GM12874 (cell line): ENCODE results near the gene LRRK2.

Source experiments
- CTCF ChIP-seq: IDR thresholded peaks from 2 replicates; pipeline ENCODE4 v1.5.1; 2011; ENCODE audit warnings: low read depth, mild to moderate bottlenecking, control low read depth, low read length, moderate library complexity; ENCODE audit not compliant: insufficient read depth

LRRK2 gene

GRCh38 chr12:40238979-40239378 is 14.2 kb downstream of the LRRK2 start:
- TF ChIP-seq CTCF: no peak

- TF ChIP-seq CTCF: no peak
Observed at GRCh38 chr12:40240779-40241178, 16.0 kb downstream of the LRRK2 start.

- no peak for TF ChIP-seq CTCF
Observed at GRCh38 chr12:40241741-40242140, 16.9 kb downstream of the LRRK2 start.

GRCh38 chr12:40248034-40248433 is 23.2 kb downstream of the LRRK2 start:
- TF ChIP-seq CTCF: no peak

GRCh38 chr12:40248585-40249297 is 23.9 kb downstream of the LRRK2 start:
- no peak for TF ChIP-seq CTCF

GRCh38 chr12:40253936-40254335 is 29.1 kb downstream of the LRRK2 start:
- no peak for TF ChIP-seq CTCF

GRCh38 chr12:40254455-40255085 is 29.8 kb downstream of the LRRK2 start:
- no peak for TF ChIP-seq CTCF
